ENCODE measurements around the gene POLR2A. TPM values are rescaled to one million over a fixed set of nuclear protein-coding genes. Genes with fewer than 3 reads are reported as not detected.
A peak's percentile ranks its signal among the peaks of the same experiment; 100 is the strongest.
"Not testable (repeated sequence)": the region's sequence is repeated elsewhere in the genome, so short reads cannot be mapped to it uniquely, and the experiment has no call there.

The POLR2A gene
- total RNA-seq, 1 donor from 2014 or later, result 65.3 TPM

DNA sequence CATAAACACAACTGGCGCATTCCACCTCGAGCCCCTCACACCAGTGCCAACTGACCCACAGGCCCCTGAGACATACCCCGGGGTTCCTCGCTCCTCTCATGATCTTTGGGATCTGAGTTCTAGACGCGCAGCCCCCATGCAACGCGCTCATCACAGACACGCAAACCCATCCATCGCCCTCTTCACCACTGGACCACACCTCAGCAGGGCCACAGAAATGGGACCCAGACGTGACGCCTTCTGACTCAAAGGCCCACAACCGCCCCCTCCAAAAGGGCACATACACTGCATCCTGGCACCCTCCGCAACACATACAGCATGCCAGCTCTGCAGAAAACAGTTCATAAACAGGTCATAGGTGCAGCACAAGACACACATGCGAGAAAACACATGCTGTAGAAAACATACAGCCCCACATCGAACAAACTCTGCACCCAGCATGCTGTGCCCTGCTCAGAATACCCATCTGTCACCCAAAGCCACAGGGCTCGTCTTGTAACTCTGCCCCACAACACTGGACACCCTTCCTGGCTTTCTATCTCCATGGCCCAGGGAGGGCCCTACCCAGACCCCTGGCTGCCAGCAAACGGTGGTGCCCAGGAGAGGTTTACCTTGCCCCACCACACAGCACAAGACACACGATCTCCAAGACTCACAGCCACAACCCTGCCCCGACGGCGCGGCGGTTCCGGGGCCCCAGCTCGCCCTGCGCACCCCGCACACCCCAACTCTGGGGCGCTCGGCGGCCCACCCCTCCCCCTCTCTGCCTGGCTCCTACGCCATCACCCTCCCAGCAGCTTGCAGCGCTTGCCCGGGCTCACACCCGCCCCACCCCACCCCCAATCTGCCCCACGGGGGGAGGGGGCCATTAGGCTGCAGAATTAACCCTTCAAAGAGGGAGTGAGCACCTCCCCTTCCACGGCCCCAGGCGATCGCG, 5.6 kb upstream of the POLR2A start:
- no peak for DNase-seq (ENCODE audit: low read depth, low spot score)

DNA sequence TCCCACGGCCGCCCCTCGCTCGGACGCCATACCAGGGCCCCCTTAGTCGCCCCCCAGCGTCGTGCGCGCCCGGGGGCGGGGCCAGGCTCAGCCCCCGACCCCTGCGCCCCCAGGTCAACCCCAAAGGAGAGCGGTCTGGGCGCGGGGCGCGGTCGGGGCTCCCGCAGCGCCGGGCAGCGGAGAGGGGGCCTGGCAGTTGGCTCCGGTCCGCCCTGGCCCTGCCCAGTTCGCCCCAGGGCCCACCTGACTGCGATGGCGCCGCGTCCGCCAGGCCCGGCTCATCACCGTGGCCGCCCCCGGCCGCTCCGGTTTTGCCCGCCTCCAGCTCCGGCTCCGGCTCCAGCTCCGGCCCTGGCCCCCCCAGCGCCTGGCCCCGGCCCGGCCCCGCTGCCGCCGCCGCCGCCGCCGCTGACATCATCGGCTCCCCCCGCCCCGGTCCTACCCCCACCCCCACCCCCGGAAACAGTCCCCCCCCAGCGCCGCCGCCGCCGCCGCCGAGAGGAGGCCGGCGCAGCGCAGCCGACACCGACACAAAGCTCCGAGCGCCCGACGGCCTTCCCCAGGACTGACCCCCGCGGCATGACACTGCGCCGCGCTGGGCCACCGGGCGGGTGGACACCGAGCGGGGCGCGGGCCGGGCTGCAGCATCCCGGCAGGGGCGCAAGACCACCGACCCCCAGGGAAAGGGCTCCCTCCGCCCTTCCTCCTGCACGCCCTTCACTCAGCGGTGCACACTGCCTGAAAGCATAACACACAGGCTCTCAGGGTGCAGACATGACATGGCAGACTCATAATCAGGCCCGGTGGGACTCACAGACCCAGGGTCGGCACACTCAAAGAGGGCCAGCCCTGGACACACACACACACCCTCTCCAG, 4.7 kb upstream of the POLR2A start, which contains the start of gene ZBTB4:
Gene ZBTB4, minus strand, starts transcription at position 419 of the 876 bp plus-strand sequence. CDS start 12,830 bp downstream, outside the sequence.
- DNase-seq (ENCODE audit: low read depth, low spot score), result no peak

DNA sequence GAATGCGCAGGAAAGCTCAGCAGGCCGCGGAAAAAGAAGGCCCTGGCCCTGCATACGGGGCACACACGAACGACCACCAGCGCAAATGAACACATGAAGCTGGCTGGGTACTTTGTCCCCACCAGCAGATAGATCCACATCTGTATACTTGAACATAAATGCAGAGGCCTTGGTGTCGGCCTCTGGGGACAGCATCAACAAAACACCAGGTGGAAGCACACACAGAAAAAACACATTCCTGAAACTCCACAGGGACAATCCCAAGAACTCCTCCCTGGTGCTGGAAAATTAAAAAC, 4.1 kb upstream of the POLR2A start:
- DNase-seq (ENCODE audit: low read depth, low spot score), result no peak

DNA sequence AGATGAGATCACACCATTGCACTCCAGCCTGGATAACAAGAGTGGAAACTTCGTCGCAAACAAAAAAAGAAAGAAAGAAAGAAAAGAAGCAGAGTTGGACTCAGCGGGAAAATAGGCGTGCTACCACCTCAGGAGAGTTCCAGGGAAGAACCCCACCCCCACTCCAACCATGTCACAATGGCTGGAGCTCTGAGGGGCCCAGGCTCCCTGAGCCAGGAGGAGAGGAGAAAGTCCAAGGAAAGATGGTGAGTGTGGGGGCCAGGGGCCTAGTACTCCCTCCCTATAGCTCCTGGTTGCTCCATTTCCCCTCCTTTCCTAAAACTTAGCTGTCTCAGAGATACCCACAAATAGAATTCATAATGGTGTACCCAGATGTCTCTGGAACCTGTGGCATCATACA, 2.9 kb upstream of the POLR2A start, which contains the start of gene SLC35G6:
Gene SLC35G6, plus strand, starts transcription at position 172 of the 400 bp plus-strand sequence. Its CDS starts 71 bp downstream, at position 243.
- DNase-seq (ENCODE audit: low read depth, low spot score), result not testable (repeated sequence)

DNA sequence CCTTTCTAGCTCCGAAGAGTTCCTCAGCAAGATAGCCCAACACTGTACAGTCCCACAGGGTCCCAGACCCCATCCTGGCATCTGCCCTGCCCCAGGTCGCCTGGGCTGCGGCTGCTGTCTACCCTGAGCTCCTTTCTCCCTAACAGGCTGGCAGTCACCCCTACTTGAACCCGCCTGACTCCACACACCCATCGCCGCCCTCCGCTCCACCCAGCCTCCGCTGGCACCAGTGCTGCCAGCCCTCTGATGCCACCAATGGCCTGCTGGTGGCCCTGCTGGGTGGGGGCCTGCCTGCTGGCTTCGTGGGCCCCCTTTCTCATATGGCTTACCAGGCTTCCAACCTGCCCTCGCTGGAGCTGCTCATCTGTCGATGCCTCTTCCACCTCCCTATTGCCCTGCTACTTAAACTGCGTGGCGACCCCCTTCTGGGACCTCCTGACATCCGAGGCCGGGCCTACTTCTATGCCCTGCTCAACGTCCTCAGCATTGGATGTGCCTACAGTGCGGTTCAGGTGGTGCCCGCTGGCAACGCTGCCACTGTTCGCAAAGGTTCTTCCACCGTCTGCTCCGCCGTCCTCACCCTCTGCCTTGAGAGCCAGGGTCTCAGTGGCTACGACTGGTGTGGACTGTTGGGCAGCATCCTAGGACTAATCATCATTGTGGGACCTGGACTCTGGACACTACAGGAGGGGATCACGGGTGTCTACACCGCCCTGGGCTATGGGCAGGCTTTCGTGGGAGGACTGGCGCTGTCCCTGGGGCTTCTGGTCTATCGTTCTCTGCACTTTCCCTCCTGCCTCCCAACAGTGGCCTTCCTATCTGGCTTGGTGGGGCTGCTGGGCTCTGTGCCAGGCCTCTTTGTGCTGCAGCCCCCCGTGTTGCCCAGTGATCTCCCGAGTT, 2.1 kb upstream of the POLR2A start:
- DNase-seq (ENCODE audit: low read depth, low spot score), result not testable (repeated sequence)

DNA sequence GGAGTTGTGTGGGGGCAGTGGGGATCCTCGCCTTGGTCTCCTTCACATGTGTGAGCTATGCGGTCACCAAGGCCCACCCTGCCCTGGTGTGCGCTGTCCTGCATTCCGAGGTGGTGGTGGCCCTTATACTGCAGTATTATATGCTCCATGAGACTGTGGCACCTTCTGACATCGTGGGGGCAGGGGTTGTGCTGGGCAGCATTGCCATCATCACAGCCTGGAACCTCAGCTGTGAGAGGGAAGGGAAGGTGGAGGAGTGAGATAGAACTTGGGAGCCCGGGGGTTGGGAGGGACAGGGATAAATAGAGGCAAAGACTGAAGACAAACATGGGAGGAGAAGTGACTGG, 1.5 kb upstream of the POLR2A start:
- DNase-seq (ENCODE audit: low read depth, low spot score), result not testable (repeated sequence)

DNA sequence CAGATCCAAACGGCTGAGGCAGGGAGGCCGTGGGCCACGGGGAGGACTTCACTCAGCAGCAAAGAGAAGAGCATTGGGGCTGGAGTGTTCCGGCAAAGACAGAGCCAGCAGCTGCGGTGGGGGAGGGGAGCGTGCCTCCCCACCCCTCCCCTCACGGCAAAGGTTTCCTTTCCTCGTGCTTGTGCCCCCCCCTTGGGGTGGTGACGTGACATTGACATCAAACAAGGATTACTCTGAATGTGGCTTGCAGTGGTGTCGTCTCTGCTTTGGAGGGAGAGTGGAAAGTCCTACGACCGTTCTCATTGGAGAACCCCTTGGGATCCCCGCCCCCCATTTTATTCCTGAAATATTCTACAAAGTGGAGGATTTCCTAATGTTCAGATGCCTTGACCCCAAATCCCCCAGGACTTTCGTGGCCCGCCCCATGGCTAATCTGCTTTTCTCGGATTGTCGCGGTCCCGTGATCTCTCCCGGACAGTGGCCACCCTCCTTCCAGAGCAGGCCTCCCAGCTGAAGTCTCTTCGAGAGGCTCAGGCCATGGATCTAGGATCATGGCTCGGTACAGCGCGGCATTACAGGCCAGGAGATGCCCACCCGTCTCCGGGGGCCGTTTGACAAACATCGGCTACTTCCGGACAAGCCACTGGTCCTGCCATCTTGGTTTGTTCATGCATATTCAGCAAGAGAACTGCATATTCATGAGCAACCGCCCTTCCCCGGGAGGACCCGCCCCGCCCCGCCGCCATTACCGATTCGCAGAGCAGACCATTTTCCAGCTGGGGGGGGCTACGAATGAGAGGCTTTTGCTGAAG, 705 bp upstream of the POLR2A start:
- peak; percentile 75 for DNase-seq (ENCODE audit: low read depth, low spot score)

DNA sequence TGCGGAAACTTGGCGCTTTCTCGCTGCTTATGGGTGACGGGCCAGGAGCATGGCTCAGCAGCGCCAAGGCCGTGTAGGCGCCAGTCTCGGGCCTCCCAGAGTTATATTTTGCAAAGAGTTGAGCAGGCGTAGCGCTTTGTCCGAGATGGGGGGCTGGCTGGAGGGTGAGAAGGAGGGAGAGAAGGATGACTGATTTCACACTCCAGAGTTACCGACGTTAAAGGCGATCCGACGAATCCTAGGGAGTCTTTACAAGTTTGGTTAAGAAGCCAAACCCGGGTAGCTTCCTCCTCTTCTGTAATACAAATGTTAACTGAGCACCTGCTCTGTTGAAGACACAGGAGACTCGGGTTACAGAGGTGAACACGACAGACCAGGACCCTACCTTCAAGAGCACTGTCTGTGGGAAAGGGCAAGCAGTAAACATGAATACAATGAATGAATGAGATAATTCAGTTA, 782 bp downstream of the POLR2A start:
- no peak for DNase-seq (ENCODE audit: low read depth, low spot score)

DNA sequence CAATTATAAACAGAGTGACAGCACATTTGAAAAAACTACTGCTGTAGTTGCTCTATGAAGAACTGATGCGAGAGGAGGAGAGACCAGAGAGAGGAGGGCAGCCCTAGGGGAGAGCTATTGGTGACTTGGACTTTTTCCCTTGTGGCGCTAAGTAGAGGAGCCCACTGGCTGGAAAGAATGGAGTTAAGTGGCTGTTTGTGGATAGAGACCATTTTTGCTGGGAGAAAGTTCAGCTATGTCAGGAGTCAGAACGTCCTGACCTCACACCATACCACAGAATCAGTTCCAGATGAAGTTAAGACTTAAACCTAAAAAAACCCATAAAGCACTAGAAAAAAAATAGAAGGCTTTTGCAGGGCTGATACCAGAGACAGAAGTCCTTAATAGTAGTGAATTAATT, 2.0 kb downstream of the POLR2A start:
- DNase-seq (ENCODE audit: low read depth, low spot score), result no peak

DNA sequence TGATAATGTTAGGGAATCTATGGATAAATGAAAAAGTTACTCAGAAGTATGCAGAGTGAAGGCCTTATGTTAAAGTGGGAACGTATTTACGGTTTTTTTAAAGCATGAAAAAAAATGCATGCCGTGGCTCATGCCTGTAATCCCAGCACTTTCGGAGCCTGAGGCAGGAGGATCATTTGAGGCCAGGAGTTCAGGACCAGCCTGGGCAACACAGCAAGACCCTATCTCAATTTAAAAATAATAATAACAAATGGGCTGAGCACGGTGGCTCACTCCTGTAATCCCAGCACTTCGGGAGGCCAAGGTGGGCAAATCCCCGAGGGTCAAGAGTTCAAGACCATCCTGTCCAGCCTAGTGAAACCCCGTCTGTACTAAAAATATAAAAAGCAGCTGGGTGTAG, 6.0 kb downstream of the POLR2A start:
- no peak for DNase-seq (ENCODE audit: low read depth, low spot score)

DNA sequence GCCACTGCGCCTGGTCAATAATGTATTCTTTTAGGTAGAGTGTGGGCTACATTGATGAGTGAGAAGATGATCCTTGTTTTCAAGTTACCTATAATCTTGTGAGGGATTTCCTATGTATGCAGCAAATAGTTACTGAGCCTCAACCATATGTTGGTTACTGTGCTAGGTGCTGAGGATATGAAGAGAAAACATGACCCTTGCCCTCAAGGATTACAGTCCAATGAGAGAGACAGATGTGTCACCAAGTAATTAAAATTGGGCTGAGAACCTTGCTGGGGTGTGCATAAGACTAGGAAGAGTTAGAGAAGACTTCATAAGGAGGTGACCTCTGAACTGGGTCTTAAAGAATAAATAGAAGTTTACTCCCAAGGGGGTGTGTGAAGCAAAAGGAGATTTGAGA, 7.4 kb downstream of the POLR2A start:
- no peak for DNase-seq (ENCODE audit: low read depth, low spot score)

DNA sequence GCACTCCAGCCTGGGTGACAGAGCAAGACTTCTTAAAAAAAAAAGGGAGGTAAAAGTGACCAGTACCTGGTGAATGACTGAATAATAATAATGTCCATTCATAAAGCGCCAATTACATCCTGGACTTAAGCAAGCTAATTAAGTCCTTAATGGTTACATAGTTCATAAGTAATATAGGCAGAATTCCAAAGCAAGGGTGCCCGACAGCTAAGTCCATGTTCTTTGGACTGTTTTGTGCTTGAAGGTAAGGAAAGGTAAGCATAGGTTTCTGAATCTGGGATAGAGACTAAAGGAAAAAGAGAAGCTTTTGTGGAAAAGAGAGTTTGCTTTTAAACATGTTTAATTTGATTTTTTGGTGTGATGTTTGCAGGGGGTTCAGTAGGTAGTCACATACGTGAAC, 9.8 kb downstream of the POLR2A start:
- DNase-seq (ENCODE audit: low read depth, low spot score), result no peak

DNA sequence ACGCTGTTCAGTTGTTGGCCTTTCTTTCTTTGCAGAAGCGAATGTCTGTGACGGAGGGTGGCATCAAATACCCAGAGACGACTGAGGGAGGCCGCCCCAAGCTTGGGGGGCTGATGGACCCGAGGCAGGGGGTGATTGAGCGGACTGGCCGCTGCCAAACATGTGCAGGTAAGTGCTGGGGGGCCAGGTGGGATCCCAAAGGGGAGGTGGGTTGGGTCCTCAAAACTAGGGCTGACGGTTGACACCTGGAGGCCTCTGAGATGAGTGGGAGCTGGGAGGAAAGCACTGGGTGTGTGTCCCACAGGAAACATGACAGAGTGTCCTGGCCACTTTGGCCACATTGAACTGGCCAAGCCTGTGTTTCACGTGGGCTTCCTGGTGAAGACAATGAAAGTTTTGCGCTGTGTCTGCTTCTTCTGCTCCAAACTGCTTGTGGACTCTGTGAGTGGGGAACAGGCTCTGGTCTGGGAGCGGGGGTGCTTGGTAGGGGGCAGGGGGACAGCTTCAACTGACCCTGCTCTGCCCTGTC, 11.8 kb downstream of the POLR2A start:
- DNase-seq (ENCODE audit: low read depth, low spot score), result no peak

DNA sequence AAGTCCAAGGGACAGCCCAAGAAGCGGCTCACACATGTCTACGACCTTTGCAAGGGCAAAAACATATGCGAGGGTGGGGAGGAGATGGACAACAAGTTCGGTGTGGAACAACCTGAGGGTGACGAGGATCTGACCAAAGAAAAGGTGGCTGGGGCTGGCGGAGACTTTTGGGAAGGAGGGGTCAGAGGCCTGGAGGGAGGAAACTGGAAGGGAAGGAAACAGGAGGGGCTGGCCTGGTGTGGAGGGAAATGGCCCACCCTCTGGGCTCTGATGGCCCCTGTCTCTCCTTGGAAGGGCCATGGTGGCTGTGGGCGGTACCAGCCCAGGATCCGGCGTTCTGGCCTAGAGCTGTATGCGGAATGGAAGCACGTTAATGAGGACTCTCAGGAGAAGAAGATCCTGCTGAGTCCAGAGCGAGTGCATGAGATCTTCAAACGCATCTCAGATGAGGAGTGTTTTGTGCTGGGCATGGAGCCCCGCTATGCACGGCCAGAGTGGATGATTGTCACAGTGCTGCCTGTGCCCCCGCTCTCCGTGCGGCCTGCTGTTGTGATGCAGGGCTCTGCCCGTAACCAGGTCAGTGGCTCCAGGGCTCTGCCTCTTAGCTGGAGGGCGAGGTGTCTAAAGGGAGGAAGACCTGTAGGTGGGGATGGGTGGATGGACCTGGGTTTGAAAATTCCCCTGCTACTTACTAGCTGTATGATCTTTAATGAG, 12.5 kb downstream of the POLR2A start:
- DNase-seq (ENCODE audit: low read depth, low spot score), result no peak

DNA sequence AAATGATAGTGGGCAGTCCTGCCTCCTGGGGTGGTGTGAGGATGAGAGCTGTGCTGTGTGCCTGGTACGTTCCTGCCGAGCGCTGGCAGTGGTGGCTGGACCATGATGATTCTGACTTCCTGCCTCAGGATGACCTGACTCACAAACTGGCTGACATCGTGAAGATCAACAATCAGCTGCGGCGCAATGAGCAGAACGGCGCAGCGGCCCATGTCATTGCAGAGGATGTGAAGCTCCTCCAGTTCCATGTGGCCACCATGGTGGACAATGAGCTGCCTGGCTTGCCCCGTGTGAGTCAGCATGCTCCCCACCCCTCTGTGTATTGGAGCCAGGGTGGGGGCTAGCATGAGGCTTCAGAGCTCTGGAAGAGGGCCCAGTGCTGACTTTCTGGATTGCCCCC, 13.1 kb downstream of the POLR2A start:
- DNase-seq (ENCODE audit: low read depth, low spot score), result no peak

DNA sequence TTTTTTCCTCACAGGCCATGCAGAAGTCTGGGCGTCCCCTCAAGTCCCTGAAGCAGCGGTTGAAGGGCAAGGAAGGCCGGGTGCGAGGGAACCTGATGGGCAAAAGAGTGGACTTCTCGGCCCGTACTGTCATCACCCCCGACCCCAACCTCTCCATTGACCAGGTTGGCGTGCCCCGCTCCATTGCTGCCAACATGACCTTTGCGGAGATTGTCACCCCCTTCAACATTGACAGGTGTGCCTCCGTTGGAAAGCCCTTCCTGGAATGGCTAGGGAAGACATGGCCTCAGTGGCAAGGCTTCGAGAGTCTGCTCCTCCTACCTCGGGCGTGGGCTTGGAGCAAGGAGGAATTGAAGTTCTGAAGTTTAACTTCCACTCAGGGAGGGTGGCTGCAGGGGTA, 13.5 kb downstream of the POLR2A start:
- DNase-seq (ENCODE audit: low read depth, low spot score), result no peak

DNA sequence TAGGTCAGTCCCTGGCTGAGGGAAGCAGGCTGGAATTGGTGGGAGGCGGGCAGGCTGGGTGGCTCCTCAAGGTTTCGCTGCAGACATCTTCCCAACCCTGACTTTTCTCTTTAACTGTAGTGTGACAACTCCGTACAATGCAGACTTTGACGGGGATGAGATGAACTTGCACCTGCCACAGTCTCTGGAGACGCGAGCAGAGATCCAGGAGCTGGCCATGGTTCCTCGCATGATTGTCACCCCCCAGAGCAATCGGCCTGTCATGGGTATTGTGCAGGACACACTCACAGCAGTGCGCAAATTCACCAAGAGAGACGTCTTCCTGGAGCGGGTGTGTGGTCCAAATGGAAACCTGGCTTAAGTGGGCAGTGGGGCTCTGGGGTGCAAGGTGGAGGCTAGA, 15.0 kb downstream of the POLR2A start:
- DNase-seq (ENCODE audit: low read depth, low spot score), result no peak

DNA sequence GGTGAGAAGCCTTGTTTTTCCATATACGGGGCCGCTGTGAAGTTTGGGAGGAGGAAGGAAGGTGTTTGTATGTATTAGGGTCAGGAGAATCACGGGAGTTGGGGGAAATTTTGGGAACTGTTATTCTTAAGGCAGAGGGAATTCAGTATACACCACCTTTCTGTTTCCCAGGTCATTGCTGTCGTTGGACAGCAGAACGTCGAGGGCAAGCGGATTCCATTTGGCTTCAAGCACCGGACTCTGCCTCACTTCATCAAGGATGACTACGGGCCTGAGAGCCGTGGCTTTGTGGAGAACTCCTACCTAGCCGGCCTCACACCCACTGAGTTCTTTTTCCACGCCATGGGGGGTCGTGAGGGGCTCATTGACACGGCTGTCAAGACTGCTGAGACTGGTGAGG, 17.6 kb downstream of the POLR2A start:
- DNase-seq (ENCODE audit: low read depth, low spot score), result no peak

DNA sequence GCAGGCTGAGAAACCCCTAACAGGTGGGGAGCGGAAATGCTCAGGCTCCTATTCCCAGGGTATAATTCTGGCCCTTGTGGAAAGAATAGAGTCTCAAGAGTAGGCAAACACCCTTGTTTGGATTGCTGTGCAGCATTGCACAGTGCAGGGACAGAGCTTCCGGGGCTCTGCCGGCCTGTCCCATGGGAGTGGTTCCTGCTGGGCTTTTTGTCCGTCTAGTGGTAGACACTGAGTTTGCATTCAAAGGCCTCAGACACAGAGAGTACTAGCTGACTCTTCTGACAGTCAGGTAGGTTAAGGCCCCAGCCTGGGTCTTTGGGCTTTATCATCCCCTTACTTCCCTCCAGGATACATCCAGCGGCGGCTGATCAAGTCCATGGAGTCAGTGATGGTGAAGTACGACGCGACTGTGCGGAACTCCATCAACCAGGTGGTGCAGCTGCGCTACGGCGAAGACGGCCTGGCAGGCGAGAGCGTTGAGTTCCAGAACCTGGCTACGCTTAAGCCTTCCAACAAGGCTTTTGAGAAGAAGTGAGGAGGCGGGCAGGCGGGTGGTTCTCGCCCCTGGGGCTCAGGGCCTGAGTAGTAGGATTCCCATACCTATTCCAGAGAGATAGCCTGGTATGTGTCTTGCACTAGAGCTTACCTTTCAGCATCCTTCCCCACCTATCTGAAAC, 18.1 kb downstream of the POLR2A start:
- no peak for DNase-seq (ENCODE audit: low read depth, low spot score)

Measured in pulmonary artery endothelial cell (primary cell).